Tibial nerve (tissue), 4 donors: ENCODE results near the gene SYNJ2. TPM values are rescaled to one million over a fixed set of nuclear protein-coding genes. Genes with fewer than 3 reads are reported as not detected.

ENCODE experiments used
- DNase-seq, 2 donors: peaks; one replicate each; pipeline ENCODE4 v3.0.0-alpha.2; 2019; ENCODE audit warnings: low spot score in 2 of 2
- H3K27ac ChIP-seq, 4 donors: fragments of 200-600 bp; sonication (generic) in 3 of 4; one replicate each; pipeline ENCODE4 v1.5.1; 2017 to 2019; ENCODE audit warnings: mild to moderate bottlenecking in 1 of 4
- H3K27me3 ChIP-seq, 2 donors: fragments of 200-600 bp; sonication (generic) in 1 of 2; one replicate each; pipeline versions ENCODE4 v1.5.1 to v1.6.0; 2017 to 2019
- H3K36me3 ChIP-seq, 3 donors: fragments of 200-600 bp; sonication (generic); one replicate each; pipeline ENCODE4 v1.5.1; 2018 to 2019
- H3K4me1 ChIP-seq, 4 donors: fragments of 200-600 bp; sonication (generic) in 3 of 4; one replicate each; pipeline ENCODE4 v1.5.1; 2017 to 2019
- H3K4me3 ChIP-seq, 4 donors: fragments of 200-600 bp; sonication (generic) in 3 of 4; one replicate each; pipeline ENCODE4 v1.5.1; 2017 to 2019; ENCODE audit warnings: mild to moderate bottlenecking in 1 of 4, moderate library complexity in 1 of 4
- H3K9me3 ChIP-seq, 4 donors: fragments of 200-600 bp; sonication (generic) in 3 of 4; one replicate each; pipeline ENCODE4 v1.5.1; 2017 to 2019
- EP300 ChIP-seq, 2 donors: sonication (generic); formaldehyde crosslinking; IDR thresholded peaks; one replicate each; pipeline ENCODE4 v1.6.1; 2017; ENCODE audit warnings: antibody characterized with exemption in 2 of 2, mild to moderate bottlenecking in 1 of 2
- POLR2A ChIP-seq, 2 donors: fragments of 450-650 bp; IDR thresholded peaks; one replicate each; pipeline ENCODE4 v1.6.1; 2017; ENCODE audit warnings: antibody characterized with exemption in 2 of 2, mild to moderate bottlenecking in 2 of 2, moderate library complexity in 2 of 2
- WGBS, 2 donors: methylation state at CpG; one replicate each; pipeline ENCODE4 v1.1.5; 2018; 5-methylcytosine and 5-hydroxymethylcytosine counted together
- total RNA-seq, 4 donors: library from RNA; depleted of rRNA; stranded (reverse); fragments of >200 nt; gene quantifications; one replicate each; pipeline ENCODE4 v1.1.0, GENCODE V29; 2016
- TF ChIP-seq, protein P1 (sequence below), 5 experiments: fragments of 200-600 bp in 3 of 5; fragments of 450-650 bp in 2 of 5; sonication (generic) in 3 of 5; IDR thresholded peaks; one replicate each; pipeline ENCODE4 v1.5.1; 2016 to 2019; ENCODE audit warnings: antibody characterized with exemption in 5 of 5, mild to moderate bottlenecking in 3 of 5, moderate library complexity in 2 of 5

SYNJ2 gene
- total RNA-seq, 4 donors from 2014 or later, result 4.4 to 10.5 (median 5.6) TPM

DNA sequence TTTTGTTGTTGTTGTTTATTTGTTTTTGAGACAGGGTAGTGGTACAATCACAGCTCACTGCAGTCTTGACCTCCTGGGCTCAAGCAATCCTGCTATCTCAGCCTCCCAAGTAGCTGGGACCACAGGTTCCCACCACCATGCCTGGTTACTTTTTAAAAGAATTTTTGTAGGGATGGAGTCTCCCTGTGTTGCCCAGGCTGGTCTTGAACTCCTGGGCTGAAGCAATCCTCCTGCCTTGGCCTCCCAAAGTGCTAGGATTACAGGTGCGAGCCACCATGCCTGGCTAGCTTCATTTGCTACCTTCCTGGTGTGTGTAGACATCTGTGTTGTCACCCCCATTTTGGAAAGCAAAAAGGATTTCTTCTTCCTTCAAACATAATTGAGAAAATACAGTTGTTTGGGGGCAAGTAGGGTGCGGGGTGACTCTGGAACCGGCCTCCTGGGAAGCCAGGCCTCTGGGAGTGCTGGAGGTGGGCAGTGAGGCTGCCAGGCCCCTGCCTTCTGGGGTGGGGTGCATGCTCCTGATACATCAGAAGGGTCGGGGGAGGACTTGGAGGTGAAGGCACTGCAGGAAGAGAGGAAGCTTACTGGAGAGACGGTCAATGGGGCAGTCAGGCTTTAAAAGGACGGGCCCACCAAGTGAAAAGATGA lies 28.4 kb downstream of the SYNJ2 start:
- H3K4me1 ChIP-seq, result peaks cover 0 to 33% (median 10%) of the 10 kb centered on the region in 4 donors
- TF ChIP-seq EP300 (IDR thresholded peaks at IDR 0.05) (no peak), POLR2A (IDR thresholded peaks at IDR 0.05) (no peak)
- TF ChIP-seq, protein P1, sequence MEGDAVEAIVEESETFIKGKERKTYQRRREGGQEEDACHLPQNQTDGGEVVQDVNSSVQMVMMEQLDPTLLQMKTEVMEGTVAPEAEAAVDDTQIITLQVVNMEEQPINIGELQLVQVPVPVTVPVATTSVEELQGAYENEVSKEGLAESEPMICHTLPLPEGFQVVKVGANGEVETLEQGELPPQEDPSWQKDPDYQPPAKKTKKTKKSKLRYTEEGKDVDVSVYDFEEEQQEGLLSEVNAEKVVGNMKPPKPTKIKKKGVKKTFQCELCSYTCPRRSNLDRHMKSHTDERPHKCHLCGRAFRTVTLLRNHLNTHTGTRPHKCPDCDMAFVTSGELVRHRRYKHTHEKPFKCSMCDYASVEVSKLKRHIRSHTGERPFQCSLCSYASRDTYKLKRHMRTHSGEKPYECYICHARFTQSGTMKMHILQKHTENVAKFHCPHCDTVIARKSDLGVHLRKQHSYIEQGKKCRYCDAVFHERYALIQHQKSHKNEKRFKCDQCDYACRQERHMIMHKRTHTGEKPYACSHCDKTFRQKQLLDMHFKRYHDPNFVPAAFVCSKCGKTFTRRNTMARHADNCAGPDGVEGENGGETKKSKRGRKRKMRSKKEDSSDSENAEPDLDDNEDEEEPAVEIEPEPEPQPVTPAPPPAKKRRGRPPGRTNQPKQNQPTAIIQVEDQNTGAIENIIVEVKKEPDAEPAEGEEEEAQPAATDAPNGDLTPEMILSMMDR (IDR thresholded peaks at IDR 0.05), result no peak
- no peak for DNase-seq
- H3K4me3 ChIP-seq, result no peak overlapping the region
- 92 to 93% methylated on average over 6 of the region's 6 CpGs for WGBS, 2 donors
- H3K27ac ChIP-seq, result no peak overlapping the region
- H3K27me3 ChIP-seq, result no peaks in the 10 kb centered on the region
- H3K9me3 ChIP-seq, result no peaks in the 10 kb centered on the region
- no peaks in the 10 kb centered on the region for H3K36me3 ChIP-seq

DNA sequence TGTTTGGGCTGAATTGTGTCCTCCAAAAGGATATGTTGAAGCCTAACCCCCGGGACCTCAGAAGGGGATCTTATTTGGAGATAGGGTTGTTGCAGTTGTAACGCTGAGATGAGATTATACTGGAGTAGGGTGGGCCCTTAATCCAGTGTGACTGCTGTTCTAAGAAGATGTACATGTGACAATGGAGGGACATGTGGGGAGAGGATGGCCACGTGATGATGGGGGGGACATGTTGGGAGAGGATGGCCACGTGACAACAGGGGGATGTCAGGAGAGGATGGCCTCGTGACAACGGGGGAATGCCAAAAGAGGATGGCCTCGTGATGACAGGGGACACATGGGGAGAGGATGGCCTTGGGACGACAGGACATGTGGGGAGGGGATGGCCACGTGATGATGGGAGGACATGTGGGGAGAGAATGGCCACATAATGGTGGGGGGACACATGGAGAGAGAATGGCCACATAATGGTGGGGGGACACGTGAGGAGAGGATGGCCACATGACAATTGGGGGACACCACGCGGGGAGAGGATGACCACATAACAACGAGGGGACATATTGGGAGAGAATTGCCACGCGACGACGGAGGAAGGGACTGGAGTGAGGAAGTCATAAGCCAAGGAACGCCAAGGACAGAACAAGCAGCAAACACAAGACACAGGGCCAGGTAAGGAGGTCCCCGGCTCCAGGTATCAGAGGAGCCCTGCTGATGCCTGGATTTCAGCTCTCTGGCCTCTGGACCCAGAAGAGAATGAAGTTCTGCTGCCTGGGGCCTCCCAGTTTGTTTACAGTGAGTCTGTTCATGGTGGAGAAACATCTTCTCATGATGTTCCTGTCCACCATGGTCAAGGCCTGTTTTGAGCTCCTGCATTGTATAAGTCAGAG lies 29.2 kb downstream of the SYNJ2 start:
- no peak overlapping the region for H3K27ac ChIP-seq
- no peaks in the 10 kb centered on the region for H3K36me3 ChIP-seq
- no peaks in the 10 kb centered on the region for H3K27me3 ChIP-seq
- no peaks in the 10 kb centered on the region for H3K9me3 ChIP-seq
- 94 to 96% methylated on average over 19 of the region's 19 CpGs for WGBS, 2 donors
- no peak for DNase-seq
- TF ChIP-seq POLR2A (IDR thresholded peaks at IDR 0.05) (no peak), EP300 (IDR thresholded peaks at IDR 0.05) (no peak)
- TF ChIP-seq, protein P1 (IDR thresholded peaks at IDR 0.05), result no peak
- H3K4me3 ChIP-seq, result no peak overlapping the region
- peaks cover 0 to 33% (median 10%) of the 10 kb centered on the region in 4 donors for H3K4me1 ChIP-seq

DNA sequence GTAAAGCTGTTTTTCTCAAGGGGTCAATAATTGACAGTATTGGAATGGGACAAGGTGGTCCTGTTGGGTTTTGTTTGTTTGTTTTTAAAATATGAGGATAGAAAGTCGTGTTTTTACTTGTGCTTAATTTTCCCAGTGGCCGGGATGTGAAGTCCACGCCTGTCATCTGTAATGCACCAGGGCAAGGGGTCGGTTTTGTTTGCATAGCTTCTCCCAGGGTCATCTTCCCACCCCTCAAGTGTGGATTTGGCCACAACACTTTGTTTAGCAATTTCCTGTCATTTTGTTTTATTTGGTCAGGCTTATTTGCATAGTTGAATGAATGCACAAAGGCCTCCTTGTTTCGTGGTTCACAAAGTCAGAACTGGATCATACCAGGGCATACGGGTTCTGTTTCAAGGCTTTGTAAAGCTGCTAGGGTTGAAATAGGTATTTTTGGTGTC lies 29.8 kb downstream of the SYNJ2 start:
- WGBS, 2 donors, result 36 to 39% methylated on average over 6 of the region's 6 CpGs
- H3K4me1 ChIP-seq, result peaks cover 0 to 33% (median 10%) of the 10 kb centered on the region in 4 donors
- peak overlapping the region in 1 of 4 donors; percentile 12 for H3K27ac ChIP-seq
- no peak for TF ChIP-seq POLR2A (IDR thresholded peaks at IDR 0.05)
- TF ChIP-seq, protein P1 (IDR thresholded peaks at IDR 0.05), result no peak
- peak in 1 of 2 donors; percentile 16 for TF ChIP-seq EP300 (IDR thresholded peaks at IDR 0.05)
- peaks cover 0 to under 1% of the 10 kb centered on the region in 2 donors for H3K27me3 ChIP-seq
- no peaks in the 10 kb centered on the region for H3K36me3 ChIP-seq
- H3K9me3 ChIP-seq, result no peaks in the 10 kb centered on the region
- no peak for DNase-seq
- no peak overlapping the region for H3K4me3 ChIP-seq

DNA sequence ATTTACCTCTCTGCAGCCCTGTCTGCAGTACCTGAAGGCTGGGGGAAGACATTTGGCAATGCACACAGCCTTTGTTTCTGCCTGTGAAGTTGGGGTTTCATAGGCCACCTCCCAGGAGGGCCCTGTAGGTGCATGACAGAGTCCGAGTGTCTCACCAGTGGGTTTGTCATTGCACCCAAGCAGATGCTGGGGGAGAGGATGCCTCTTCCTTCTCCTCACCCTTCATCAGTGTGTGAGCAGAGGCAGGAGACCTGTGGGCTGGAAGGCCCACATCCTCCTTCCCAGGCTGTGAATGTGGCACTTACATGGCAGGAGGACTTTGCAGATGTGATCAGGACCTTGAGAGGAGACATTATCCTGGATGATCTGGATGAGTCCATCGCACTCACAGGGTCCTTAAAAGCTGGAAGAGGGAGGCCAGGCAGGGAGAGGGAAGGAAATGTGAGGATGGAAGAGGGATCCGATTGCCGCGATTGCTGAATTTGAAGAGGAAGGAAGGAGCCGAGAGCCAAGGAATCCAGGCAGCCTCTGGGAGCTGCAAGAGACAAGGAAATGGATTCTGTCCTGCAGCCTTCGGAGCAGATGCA lies 30.4 kb downstream of the SYNJ2 start:
- Histone ChIP-seq H3K4me3 (no peak overlapping the region), H3K27ac (peak overlapping the region in 1 of 4 donors; percentile 12), H3K36me3 (no peaks in the 10 kb centered on the region), H3K4me1 (peaks cover 0 to 38% (median 10%) of the 10 kb centered on the region in 4 donors), H3K27me3 (peaks cover 0 to 6% of the 10 kb centered on the region in 2 donors), H3K9me3 (no peaks in the 10 kb centered on the region)
- 82 to 88% methylated on average over 7 of the region's 7 CpGs for WGBS, 2 donors
- TF ChIP-seq POLR2A (IDR thresholded peaks at IDR 0.05) (no peak), EP300 (IDR thresholded peaks at IDR 0.05) (no peak)
- TF ChIP-seq, protein P1 (IDR thresholded peaks at IDR 0.05), result no peak
- no peak for DNase-seq
